Body of pancreas (tissue), 4 donors: ENCODE results near the gene NCOR2. TPM values are rescaled to one million over a fixed set of nuclear protein-coding genes. Genes with fewer than 3 reads are reported as not detected.

ENCODE experiments used
- ATAC-seq: fragments of 150-250 bp; one replicate; pipeline ENCODE4 v1.9.1; 2016
- DNase-seq, 4 donors: peaks; one replicate each; pipeline ENCODE4 v3.0.0-alpha.2; 2019
- H3K27ac ChIP-seq, 4 donors: fragments of 200-600 bp; sonication (generic); 1 replicate in 3 of 4; 2 replicates in 1 of 4; pipeline versions ENCODE4 v1.5.1 to v1.6.1; 2016 to 2019; ENCODE audit warnings: mild to moderate bottlenecking in 1 of 4, mixed read lengths in 1 of 4, moderate library complexity in 1 of 4
- H3K27me3 ChIP-seq, 2 donors: fragments of 200-600 bp; sonication (generic); one replicate each; pipeline ENCODE4 v1.6.0; 2016; ENCODE audit warnings: mild to moderate bottlenecking in 1 of 2
- H3K36me3 ChIP-seq, 2 donors: fragments of 200-600 bp; sonication (generic); replicated peaks in 1 of 2; 2 replicates each; pipeline ENCODE4 v1.5.1; 2016; ENCODE audit warnings: low read depth in 2 of 2; ENCODE audit not compliant: insufficient read depth in 1 of 2
- H3K4me1 ChIP-seq: fragments of 200-600 bp; sonication (generic); one replicate; pipeline ENCODE4 v1.6.0; 2016
- H3K4me3 ChIP-seq, 2 donors: fragments of 200-600 bp; sonication (generic); 1 replicate in 1 of 2; 2 replicates in 1 of 2; pipeline ENCODE4 v1.5.1; 2016 to 2019
- H3K9me3 ChIP-seq, 3 donors: fragments of 200-600 bp; sonication (generic); 1 replicate in 2 of 3; 2 replicates in 1 of 3; pipeline ENCODE4 v1.5.1; 2016
- CTCF ChIP-seq, 7 experiments: fragments of 450-650 bp in 4 of 7; fragments of 200-600 bp in 3 of 7; sonication (generic) in 3 of 7; IDR thresholded peaks; one replicate each; pipeline ENCODE4 v1.5.1; 2016 to 2019; ENCODE audit warnings: antibody characterized with exemption in 7 of 7
- POLR2A ChIP-seq, 3 donors: fragments of 450-650 bp; IDR thresholded peaks; one replicate each; pipeline ENCODE4 v1.6.1; 2016; ENCODE audit warnings: antibody characterized with exemption in 3 of 3, mild to moderate bottlenecking in 2 of 3
- WGBS, 2 donors: methylation state at CpG; one replicate each; pipeline ENCODE4 v1.1.5; 2017; 5-methylcytosine and 5-hydroxymethylcytosine counted together
- intact Hi-C: fragments of 100-400 bp; cut with DNase I; formaldehyde crosslinking; loops from one replicate; pipeline ENCODE4 v1.15.1; 2023
- total RNA-seq, 2 donors: library from RNA; depleted of rRNA; stranded (reverse); fragments of >200 nt; gene quantifications; one replicate each; pipeline ENCODE4 v1.1.0, GENCODE V29; 2016

Gene NCOR2
- total RNA-seq, 2 donors from 2014 or later, result 53.7 to 397 TPM

DNA sequence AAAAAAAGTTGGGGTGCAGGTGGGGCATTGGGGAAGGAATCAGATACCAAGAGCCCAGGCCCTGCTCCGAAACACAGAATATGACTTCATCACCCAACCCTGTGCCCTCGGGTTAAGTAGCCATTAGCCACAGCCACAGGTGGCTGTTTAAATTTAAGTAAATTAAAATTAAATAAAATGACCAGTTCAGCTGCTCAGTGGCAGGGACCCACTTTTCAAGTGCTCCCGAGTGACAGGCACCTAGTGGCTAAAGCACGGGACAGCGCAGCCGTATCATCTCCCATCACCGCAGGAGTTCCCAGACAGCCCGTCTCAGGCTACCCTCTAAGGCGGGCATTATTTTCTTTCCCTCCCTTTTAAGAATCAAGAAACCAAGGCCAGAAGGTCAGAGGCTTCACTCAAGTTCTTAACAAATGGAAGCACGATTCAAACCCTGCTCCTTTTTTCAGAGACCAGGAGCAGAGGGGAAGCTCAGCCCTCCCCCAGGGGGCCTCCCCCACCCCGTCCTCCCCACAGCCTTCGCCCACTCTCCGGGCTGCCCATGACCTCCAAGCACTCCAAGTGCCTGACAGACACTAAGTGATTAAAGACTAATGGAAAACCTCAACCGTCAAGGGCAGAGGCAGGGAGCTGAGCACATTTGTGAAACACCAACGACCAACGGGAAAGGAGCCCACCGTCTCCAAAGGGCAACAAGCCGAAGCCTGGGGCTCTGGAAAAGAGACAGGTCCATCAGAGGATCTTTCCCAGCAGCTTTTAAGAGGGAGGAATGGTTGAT is 5.2 kb downstream of the NCOR2 start:
- DNase-seq (no peak), ATAC-seq (no peak)
- H3K27ac ChIP-seq, result no peak overlapping the region
- TF ChIP-seq CTCF (IDR thresholded peaks at IDR 0.05) (no peak), POLR2A (IDR thresholded peaks at IDR 0.05) (no peak)
- no peaks in the 10 kb centered on the region for H3K27me3 ChIP-seq
- intact Hi-C loops, result no loop called here
- H3K36me3 ChIP-seq, result no peaks in the 10 kb centered on the region
- no peak overlapping the region for H3K4me3 ChIP-seq
- no peaks in the 10 kb centered on the region for H3K9me3 ChIP-seq
- WGBS, 2 donors, result 61 to 87% methylated on average over 12 to 18 of the region's 18 CpGs
- H3K4me1 ChIP-seq, result peaks cover 51% of the 10 kb centered on the region

DNA sequence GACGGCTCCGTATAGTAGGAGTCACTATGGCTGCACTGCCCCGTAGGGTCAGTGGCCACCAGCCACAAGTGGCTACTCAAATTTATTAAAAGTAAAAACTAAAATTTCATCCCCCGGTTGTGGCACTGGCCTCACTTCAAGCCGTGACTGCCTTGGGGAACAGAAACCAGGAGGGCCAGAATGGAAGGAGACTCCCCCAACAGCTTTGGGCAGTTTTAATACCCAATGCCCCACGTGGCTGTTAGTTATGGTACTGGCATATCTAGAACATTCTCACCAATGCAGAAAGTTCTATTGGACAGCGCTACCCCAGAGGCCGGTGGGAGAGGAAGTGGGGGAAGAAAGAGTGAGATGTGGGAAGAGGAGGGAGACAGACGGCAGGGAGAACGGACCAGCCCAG is 6.2 kb downstream of the NCOR2 start:
- Histone ChIP-seq H3K4me3 (no peak overlapping the region), H3K27me3 (no peaks in the 10 kb centered on the region), H3K9me3 (no peaks in the 10 kb centered on the region), H3K4me1 (peaks cover 56% of the 10 kb centered on the region), H3K27ac (no peak overlapping the region), H3K36me3 (no peaks in the 10 kb centered on the region)
- ATAC-seq (no peak), DNase-seq (no peak)
- TF ChIP-seq POLR2A (IDR thresholded peaks at IDR 0.05), result no peak
- no peak for TF ChIP-seq CTCF (IDR thresholded peaks at IDR 0.05)
- intact Hi-C loops, result no loop called here
- WGBS, 2 donors, result 75 to 83% methylated on average over 10 of the region's 10 CpGs

- Histone ChIP-seq H3K27ac (no peak overlapping the region), H3K4me1 (peaks cover 49% of the 10 kb centered on the region), H3K9me3 (no peaks in the 10 kb centered on the region), H3K27me3 (no peaks in the 10 kb centered on the region), H3K4me3 (no peak overlapping the region), H3K36me3 (no peaks in the 10 kb centered on the region)
- ATAC-seq (no peak), DNase-seq (no peak)
- no peak for TF ChIP-seq CTCF (IDR thresholded peaks at IDR 0.05)
- TF ChIP-seq POLR2A (IDR thresholded peaks at IDR 0.05), result no peak
- WGBS, 2 donors, result 80 to 81% methylated on average over 21 of the region's 21 CpGs
- intact Hi-C loops, result no loop called here
Measured at GRCh38 chr12:124560146-124560890, 7.1 kb downstream of the NCOR2 start.

DNA sequence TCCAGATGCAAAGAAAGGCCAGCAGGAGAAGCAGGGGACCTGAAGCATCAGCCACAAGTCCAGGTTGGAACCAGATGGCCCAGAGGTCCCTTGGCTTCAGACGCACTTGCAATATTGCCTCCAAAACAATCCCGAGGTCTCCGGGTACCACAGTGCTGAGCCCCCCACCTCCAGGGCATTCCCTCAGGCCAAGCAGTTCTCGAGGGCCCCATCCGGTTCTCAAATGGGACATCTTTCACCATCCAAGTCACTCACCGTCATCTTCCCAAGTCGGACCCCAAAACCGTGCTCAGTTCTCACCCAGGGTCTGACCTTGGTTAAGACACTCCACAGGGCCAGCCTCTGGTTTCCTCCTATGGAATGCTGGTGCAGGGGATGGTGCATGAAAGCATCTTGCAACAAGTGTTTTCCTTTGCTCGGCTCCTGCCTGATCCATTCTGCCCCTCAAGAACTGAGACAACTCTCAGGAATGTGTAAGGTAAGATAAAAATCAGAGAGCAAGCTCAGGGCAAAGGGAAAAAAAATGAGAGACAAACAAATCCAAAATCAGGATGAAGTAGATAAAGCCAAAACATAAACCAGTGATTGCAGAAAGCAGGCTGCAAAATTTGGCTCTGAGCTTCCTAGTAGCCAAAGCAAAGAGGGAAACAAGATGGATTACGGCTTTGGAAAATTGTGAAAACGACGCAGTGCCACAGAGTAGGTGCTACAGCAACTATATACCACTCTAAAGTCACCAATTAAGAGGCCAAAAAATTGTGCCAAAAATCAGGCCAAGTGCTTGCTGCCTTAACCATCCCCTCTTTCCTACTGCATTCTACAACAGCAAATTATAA is 8.0 kb downstream of the NCOR2 start:
- intact Hi-C loops, result no loop called here
- Histone ChIP-seq H3K4me3 (no peak overlapping the region), H3K4me1 (peaks cover 50% of the 10 kb centered on the region), H3K36me3 (no peaks in the 10 kb centered on the region), H3K9me3 (no peaks in the 10 kb centered on the region), H3K27ac (no peak overlapping the region), H3K27me3 (no peaks in the 10 kb centered on the region)
- TF ChIP-seq POLR2A (IDR thresholded peaks at IDR 0.05), result no peak
- TF ChIP-seq CTCF (IDR thresholded peaks at IDR 0.05), result no peak
- DNase-seq (no peak), ATAC-seq (no peak)
- 91 to 96% methylated on average over 9 to 12 of the region's 12 CpGs for WGBS, 2 donors
